ENCODE measurements around the gene MRPL36.

- no peak for TF ChIP-seq POLR2A (IDR thresholded peaks at IDR 0.05; ENCODE audit: low read length)
- TF ChIP-seq GATA1 (IDR thresholded peaks at IDR 0.05; ENCODE audit: low read depth, low read length): no peak
Observed at GRCh38 chr5:1762121-1762882, 37.3 kb downstream of the MRPL36 start.

All from erythroblast (primary cell).